Measurements from ENCODE around the gene NRXN3. TPM values are rescaled to one million over a fixed set of nuclear protein-coding genes. Genes with fewer than 3 reads are reported as not detected.

NRXN3 gene
- total RNA-seq, 6 experiments from 2014 or later = 0.07 to 0.28 (median 0.11) TPM; not detected in 2

DNA sequence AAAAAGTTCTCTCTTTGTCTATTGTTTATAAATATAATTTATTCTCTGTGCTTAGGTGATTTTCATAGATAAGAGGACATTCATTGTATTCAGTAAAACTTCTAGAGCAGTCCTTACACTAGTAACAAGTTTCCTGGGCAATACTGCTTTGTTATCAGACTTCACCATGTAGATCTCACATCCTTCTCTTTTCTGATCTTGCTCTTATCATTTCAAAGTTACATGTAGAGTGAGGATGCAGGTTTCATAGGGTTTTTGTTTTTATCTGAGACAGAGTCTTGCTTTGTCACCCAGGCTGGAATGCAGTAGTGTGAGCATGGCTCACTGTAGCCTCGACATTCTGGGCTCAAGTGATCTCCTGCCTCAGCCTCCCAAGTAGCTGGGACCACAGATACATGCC lies 1251.6 kb downstream of the NRXN3 start:
- Mint-ChIP-seq H3K36me3 (ENCODE audit: low read depth) (no peaks in the 10 kb centered on the region), H3K4me3 (no peak overlapping the region), H3K9me3 (peaks cover 13% of the 10 kb centered on the region; the same call in 1 of the 2 replicates), H3K27ac (no peak overlapping the region), H3K27me3 (ENCODE audit: insufficient read depth) (no peaks in the 10 kb centered on the region), H3K4me1 (ENCODE audit: low read depth) (no peaks in the 10 kb centered on the region)
- DNase-seq = no peak
- TF ChIP-seq, protein P1, sequence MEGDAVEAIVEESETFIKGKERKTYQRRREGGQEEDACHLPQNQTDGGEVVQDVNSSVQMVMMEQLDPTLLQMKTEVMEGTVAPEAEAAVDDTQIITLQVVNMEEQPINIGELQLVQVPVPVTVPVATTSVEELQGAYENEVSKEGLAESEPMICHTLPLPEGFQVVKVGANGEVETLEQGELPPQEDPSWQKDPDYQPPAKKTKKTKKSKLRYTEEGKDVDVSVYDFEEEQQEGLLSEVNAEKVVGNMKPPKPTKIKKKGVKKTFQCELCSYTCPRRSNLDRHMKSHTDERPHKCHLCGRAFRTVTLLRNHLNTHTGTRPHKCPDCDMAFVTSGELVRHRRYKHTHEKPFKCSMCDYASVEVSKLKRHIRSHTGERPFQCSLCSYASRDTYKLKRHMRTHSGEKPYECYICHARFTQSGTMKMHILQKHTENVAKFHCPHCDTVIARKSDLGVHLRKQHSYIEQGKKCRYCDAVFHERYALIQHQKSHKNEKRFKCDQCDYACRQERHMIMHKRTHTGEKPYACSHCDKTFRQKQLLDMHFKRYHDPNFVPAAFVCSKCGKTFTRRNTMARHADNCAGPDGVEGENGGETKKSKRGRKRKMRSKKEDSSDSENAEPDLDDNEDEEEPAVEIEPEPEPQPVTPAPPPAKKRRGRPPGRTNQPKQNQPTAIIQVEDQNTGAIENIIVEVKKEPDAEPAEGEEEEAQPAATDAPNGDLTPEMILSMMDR (IDR thresholded peaks at IDR 0.05) = no peak

DNA sequence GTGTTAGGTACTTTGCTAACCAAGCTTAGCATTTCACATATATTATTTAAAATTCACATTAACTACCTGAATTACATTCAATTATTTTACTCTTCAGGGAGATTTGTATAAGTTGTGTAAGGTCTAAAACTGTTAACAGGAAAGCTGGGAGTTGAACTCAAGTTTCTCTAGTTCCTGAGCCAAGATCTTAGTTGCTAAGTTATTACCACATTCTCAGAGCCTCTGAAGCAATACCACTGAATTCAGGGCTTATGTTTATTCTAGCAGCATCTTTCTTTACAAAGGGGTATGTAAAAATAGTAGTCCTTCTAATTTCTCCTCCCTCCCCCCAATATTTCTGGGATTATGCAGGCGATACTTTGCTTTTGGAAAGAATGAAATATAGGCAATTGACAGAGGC lies 1254.3 kb downstream of the NRXN3 start:
- no peak overlapping the region for H3K4me3 Mint-ChIP-seq
- H3K36me3 Mint-ChIP-seq (ENCODE audit: low read depth) = no peaks in the 10 kb centered on the region
- no peak overlapping the region for H3K27ac Mint-ChIP-seq
- H3K27me3 Mint-ChIP-seq (ENCODE audit: insufficient read depth) = no peaks in the 10 kb centered on the region
- H3K4me1 Mint-ChIP-seq (ENCODE audit: low read depth) = no peaks in the 10 kb centered on the region
- peaks cover 6% of the 10 kb centered on the region for H3K9me3 Mint-ChIP-seq
- DNase-seq = no peak
- TF ChIP-seq, protein P1 (IDR thresholded peaks at IDR 0.05) = no peak

GRCh38 chr14:79426103-79426755 lies 1256.1 kb downstream of the NRXN3 start:
- Mint-ChIP-seq H3K9me3 (peaks cover 6% of the 10 kb centered on the region), H3K36me3 (ENCODE audit: low read depth) (no peaks in the 10 kb centered on the region), H3K27ac (no peak overlapping the region)

GRCh38 chr14:79432640-79433039 lies 1262.5 kb downstream of the NRXN3 start:
- Mint-ChIP-seq H3K36me3 (ENCODE audit: low read depth) (no peaks in the 10 kb centered on the region), H3K27me3 (ENCODE audit: insufficient read depth) (no peaks in the 10 kb centered on the region), H3K9me3 (peaks cover 8% of the 10 kb centered on the region), H3K27ac (no peak overlapping the region), H3K4me3 (no peak overlapping the region), H3K4me1 (ENCODE audit: low read depth) (no peaks in the 10 kb centered on the region)
- no peak for DNase-seq
- TF ChIP-seq, protein P1 (IDR thresholded peaks at IDR 0.05) = no peak

More at GRCh38 chr14:79426103-79426755, 1256.1 kb downstream of the NRXN3 start:
- TF ChIP-seq, protein P1 (IDR thresholded peaks at IDR 0.05) = no peak
- H3K27me3 Mint-ChIP-seq (ENCODE audit: insufficient read depth) = no peaks in the 10 kb centered on the region
- H3K4me1 Mint-ChIP-seq (ENCODE audit: low read depth) = no peaks in the 10 kb centered on the region
- H3K4me3 Mint-ChIP-seq = no peak overlapping the region
- DNase-seq = no peak

DNA sequence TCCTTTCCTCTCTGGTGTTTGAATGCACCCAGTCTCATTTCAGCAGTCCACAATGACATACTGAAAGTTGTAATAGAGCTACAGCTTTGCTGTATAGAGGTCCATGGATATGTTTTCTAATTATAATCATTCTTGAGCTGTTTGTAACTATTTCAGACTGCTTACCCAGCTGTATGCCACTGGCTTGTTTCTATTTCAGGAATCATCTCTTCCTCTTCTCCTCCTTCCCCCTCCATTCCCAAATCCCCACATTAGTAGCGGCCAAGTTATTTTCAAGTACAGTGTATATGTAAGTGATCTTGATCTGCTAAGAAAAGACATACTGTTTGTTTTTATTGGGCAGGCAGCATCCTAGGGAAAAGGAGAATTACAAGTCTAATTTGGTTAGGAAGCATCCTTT lies 1266.2 kb downstream of the NRXN3 start:
- no peak overlapping the region for H3K4me3 Mint-ChIP-seq
- no peak for DNase-seq
- peaks cover 8% of the 10 kb centered on the region for H3K9me3 Mint-ChIP-seq
- H3K27ac Mint-ChIP-seq = no peak overlapping the region
- H3K27me3 Mint-ChIP-seq (ENCODE audit: insufficient read depth) = no peaks in the 10 kb centered on the region
- TF ChIP-seq, protein P1 (IDR thresholded peaks at IDR 0.05) = no peak
- no peaks in the 10 kb centered on the region for H3K36me3 Mint-ChIP-seq (ENCODE audit: low read depth)
- no peaks in the 10 kb centered on the region for H3K4me1 Mint-ChIP-seq (ENCODE audit: low read depth)
